Ramos (cell line): ENCODE measurements around the gene HOXD1.

ENCODE experiments used
- in situ Hi-C: fragments of 300-500 bp; cut with MboI; formaldehyde crosslinking; loops from one replicate; pipeline ENCODE4 v1.14.3; 2022; ENCODE audit warnings: low sequenced_read_pairs; ENCODE audit not compliant: unreplicated experiment

The HOXD1 gene

GRCh38 chr2:176213406-176213805 is 24.9 kb downstream of the HOXD1 start:
- in situ Hi-C loops = no loop called here

- in situ Hi-C loops = no loop called here
These were observed 39.4 kb downstream of the HOXD1 start for GRCh38 chr2:176227874-176228273.

GRCh38 chr2:176234156-176234555 is 45.7 kb downstream of the HOXD1 start:
- in situ Hi-C loops = no loop called here

- in situ Hi-C loops = no loop called here
These were observed 46.5 kb downstream of the HOXD1 start for GRCh38 chr2:176234940-176235339.

GRCh38 chr2:176237456-176237855 is 49.0 kb downstream of the HOXD1 start:
- in situ Hi-C loops = no loop called here

GRCh38 chr2:176239031-176239430 is 50.6 kb downstream of the HOXD1 start:
- in situ Hi-C loops = no loop called here

- in situ Hi-C loops = no loop called here
These were observed 51.8 kb downstream of the HOXD1 start for GRCh38 chr2:176240301-176240700.
